Upper lobe of left lung (tissue), 4 donors: Measurements from ENCODE around the gene TRPM5.
"Not testable (repeated sequence)": the region's sequence is repeated elsewhere in the genome, so short reads cannot be mapped to it uniquely, and the experiment has no call there.

Experiments used
- EP300 ChIP-seq, 4 donors: sonication (generic); formaldehyde crosslinking; IDR thresholded peaks; one replicate each; pipeline ENCODE4 v1.5.1; 2017; ENCODE audit warnings: antibody characterized with exemption in 4 of 4, control low read depth in 2 of 4
- POLR2A ChIP-seq, 4 donors: fragments of 450-650 bp; IDR thresholded peaks; one replicate each; pipeline ENCODE4 v1.5.1; 2016 to 2017; ENCODE audit warnings: antibody characterized with exemption in 4 of 4, mild to moderate bottlenecking in 2 of 4
- POLR2AphosphoS5 ChIP-seq, 2 donors: sonication (generic); formaldehyde crosslinking; IDR thresholded peaks; one replicate each; pipeline ENCODE4 v1.5.1; 2017; ENCODE audit warnings: antibody characterized with exemption in 2 of 2
- TF ChIP-seq, protein P1 (sequence below), 6 experiments: fragments of 450-650 bp in 4 of 6; fragments of 200-600 bp in 2 of 6; sonication (generic) in 2 of 6; IDR thresholded peaks; one replicate each; pipeline ENCODE4 v1.5.1; 2016 to 2019; ENCODE audit warnings: antibody characterized with exemption in 6 of 6

- TF ChIP-seq POLR2A, EP300, POLR2AphosphoS5 (IDR thresholded peaks at IDR 0.05): not testable (repeated sequence)
- TF ChIP-seq, protein P1, sequence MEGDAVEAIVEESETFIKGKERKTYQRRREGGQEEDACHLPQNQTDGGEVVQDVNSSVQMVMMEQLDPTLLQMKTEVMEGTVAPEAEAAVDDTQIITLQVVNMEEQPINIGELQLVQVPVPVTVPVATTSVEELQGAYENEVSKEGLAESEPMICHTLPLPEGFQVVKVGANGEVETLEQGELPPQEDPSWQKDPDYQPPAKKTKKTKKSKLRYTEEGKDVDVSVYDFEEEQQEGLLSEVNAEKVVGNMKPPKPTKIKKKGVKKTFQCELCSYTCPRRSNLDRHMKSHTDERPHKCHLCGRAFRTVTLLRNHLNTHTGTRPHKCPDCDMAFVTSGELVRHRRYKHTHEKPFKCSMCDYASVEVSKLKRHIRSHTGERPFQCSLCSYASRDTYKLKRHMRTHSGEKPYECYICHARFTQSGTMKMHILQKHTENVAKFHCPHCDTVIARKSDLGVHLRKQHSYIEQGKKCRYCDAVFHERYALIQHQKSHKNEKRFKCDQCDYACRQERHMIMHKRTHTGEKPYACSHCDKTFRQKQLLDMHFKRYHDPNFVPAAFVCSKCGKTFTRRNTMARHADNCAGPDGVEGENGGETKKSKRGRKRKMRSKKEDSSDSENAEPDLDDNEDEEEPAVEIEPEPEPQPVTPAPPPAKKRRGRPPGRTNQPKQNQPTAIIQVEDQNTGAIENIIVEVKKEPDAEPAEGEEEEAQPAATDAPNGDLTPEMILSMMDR (IDR thresholded peaks at IDR 0.05): not testable (repeated sequence)
Observed at GRCh38 chr11:2480067-2480873, 36.0 kb upstream of the TRPM5 start.
